Measurements from ENCODE around the gene GEMIN7. TPM values are rescaled to one million over a fixed set of nuclear protein-coding genes. Genes with fewer than 3 reads are reported as not detected.

GEMIN7 gene
- total RNA-seq, 1 experiment from 2014 or later, result 35.5 TPM

DNA sequence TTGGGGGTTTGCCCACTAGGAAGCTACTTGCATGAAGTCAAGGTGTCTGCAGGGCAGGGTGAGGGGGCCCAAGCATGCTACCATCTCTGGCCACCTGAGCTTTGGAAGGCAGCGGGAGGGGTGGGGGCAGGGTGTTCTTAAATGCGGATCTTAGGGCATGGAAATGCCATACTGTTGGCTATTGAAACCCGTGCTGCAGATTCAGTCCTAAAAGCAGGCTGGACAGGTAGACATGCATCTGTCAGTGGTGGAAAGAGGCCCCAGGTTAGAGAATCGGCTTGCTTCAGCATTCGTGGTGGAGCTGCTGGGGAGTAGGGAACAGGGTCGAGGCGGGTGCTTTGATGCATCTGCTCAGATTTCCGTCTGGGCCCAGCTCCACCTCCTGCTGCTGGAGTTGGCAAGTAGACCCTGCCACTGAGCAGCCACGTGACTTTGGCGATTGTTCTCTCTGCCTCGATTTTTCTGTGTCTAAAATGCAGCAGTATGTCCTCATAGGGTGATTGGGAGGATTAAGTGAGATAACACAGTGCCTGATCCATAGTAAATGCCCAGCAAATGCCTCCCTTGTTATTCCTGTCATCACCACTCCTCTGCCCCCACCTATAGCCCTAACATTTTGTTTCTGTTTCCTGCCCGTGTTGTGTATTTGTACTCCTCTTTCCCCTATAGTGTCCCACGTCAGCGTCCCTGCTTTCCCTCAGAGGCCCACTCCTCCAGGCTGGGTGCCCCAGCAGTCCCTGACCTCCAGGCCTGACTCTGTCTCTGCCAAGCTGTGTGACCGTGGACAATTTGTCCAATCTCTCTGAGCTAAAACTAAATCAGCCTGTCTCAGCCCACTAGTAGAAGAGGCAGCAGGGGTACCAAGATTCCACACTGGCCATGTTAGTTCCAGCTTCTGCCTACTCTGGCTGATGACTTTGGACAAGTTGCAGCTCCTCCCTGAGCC, 19.7 kb downstream of the GEMIN7 start:
- ATAC-seq (peak; percentile 10), DNase-seq (no peak)
- intact Hi-C loops (cut with micrococcal nuclease), result loop anchor here (10.0 kb wide), 1 partner anchor 236 kb away; no protein-coding TSS in a partner anchor
- Histone ChIP-seq H3K9me2 (replicated peaks; ENCODE audit: low read length) (no peaks in the 10 kb centered on the region), H3K79me2 (ENCODE audit: low read length) (peaks cover 98% of the 10 kb centered on the region), H3K27ac (ENCODE audit: low read length) (peak overlapping the region; percentile 91), H3K9me3 (ENCODE audit: low read length) (no peaks in the 10 kb centered on the region), H3K4me2 (ENCODE audit: low read length) (peak overlapping the region; percentile 80), H3K9ac (ENCODE audit: low read length) (no peak overlapping the region), H3F3A (ENCODE audit: low read length, unreplicated experiment) (no peaks in the 10 kb centered on the region), H3K36me3 (ENCODE audit: low read depth, low read length) (no peaks in the 10 kb centered on the region), H2AFZ (ENCODE audit: low read length) (no peak overlapping the region), H4K20me1 (ENCODE audit: low read length) (peaks cover 10% of the 10 kb centered on the region; the same call in 1 of the 2 replicates), H3K4me3 (ENCODE audit: low read length) (peak overlapping the region; percentile 52), H3K4me1 (ENCODE audit: insufficient read depth, low read length) (peaks cover 27% of the 10 kb centered on the region), H3K27me3 (ENCODE audit: low read length) (no peaks in the 10 kb centered on the region)
- ChIA-PET POLR2A (ENCODE audit: unreplicated experiment) (no interaction called here), CTCF (interaction anchor here (0.5 kb wide), 1 partner anchor 159 kb away, joined by 3 read pairs; no protein-coding TSS in a partner anchor)
- TF ChIP-seq, protein P1, sequence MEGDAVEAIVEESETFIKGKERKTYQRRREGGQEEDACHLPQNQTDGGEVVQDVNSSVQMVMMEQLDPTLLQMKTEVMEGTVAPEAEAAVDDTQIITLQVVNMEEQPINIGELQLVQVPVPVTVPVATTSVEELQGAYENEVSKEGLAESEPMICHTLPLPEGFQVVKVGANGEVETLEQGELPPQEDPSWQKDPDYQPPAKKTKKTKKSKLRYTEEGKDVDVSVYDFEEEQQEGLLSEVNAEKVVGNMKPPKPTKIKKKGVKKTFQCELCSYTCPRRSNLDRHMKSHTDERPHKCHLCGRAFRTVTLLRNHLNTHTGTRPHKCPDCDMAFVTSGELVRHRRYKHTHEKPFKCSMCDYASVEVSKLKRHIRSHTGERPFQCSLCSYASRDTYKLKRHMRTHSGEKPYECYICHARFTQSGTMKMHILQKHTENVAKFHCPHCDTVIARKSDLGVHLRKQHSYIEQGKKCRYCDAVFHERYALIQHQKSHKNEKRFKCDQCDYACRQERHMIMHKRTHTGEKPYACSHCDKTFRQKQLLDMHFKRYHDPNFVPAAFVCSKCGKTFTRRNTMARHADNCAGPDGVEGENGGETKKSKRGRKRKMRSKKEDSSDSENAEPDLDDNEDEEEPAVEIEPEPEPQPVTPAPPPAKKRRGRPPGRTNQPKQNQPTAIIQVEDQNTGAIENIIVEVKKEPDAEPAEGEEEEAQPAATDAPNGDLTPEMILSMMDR (conservative IDR thresholded peaks at IDR 0.05; ENCODE audit: low read depth, low read length), result no peak
- no TSS peak for BruUV-seq (replicated peaks)

- DNase-seq (no peak), ATAC-seq (no peak)
- TF ChIP-seq, protein P1 (conservative IDR thresholded peaks at IDR 0.05; ENCODE audit: low read depth, low read length), result no peak
- no peak for TF ChIP-seq EZH2phosphoT487 (IDR thresholded peaks at IDR 0.05; ENCODE audit: borderline replicate concordance, low read length)
- no peak for TF ChIP-seq EZH2 (IDR thresholded peaks at IDR 0.05; ENCODE audit: low read length, unreplicated experiment)
- H3F3A ChIP-seq (ENCODE audit: low read length, unreplicated experiment), result no peaks in the 10 kb centered on the region
- intact Hi-C loops (cut with micrococcal nuclease), result loop anchor here (10.0 kb wide), 1 partner anchor 235 kb away; no protein-coding TSS in a partner anchor
- H3K27ac ChIP-seq (ENCODE audit: low read length), result no peak overlapping the region
- ChIA-PET CTCF (interaction anchor here (0.5 kb wide), 1 partner anchor 159 kb away, joined by 3 read pairs; no protein-coding TSS in a partner anchor), POLR2A (ENCODE audit: unreplicated experiment) (no interaction called here)
- H4K20me1 ChIP-seq (ENCODE audit: low read length), result peaks cover 10% of the 10 kb centered on the region; the same call in 1 of the 2 replicates
- no peaks in the 10 kb centered on the region for H3K9me3 ChIP-seq (ENCODE audit: low read length)
- H2AFZ ChIP-seq (ENCODE audit: low read length), result no peak overlapping the region
- BruUV-seq (replicated peaks), result no TSS peak
- H3K27me3 ChIP-seq (ENCODE audit: low read length), result no peaks in the 10 kb centered on the region
- H3K4me1 ChIP-seq (ENCODE audit: insufficient read depth, low read length), result peaks cover 27% of the 10 kb centered on the region
- H3K79me2 ChIP-seq (ENCODE audit: low read length), result peaks cover 98% of the 10 kb centered on the region
- no peak overlapping the region for H3K4me3 ChIP-seq (ENCODE audit: low read length)
- H3K36me3 ChIP-seq (ENCODE audit: low read depth, low read length), result no peaks in the 10 kb centered on the region
- no peak overlapping the region for H3K9ac ChIP-seq (ENCODE audit: low read length)
- 0 out of 2 replicates have a peak overlapping the region, but pooled peaks have one; percentile 80 for H3K4me2 ChIP-seq (ENCODE audit: low read length)
- H3K9me2 ChIP-seq (replicated peaks; ENCODE audit: low read length), result no peaks in the 10 kb centered on the region
Observed at GRCh38 chr19:45099467-45100191, 20.6 kb downstream of the GEMIN7 start.

Data from PC-3 (cell line).